Kidney glomerular epithelial cell (primary cell): ENCODE measurements around the gene RCE1.
"Not testable (repeated sequence)": the region's sequence is repeated elsewhere in the genome, so short reads cannot be mapped to it uniquely, and the experiment has no call there.

Experiments
- DNase-seq: peaks from one replicate; lab custom pipeline; 2025; lab: John Stamatoyannopoulos, UW

Gene RCE1, protein sequence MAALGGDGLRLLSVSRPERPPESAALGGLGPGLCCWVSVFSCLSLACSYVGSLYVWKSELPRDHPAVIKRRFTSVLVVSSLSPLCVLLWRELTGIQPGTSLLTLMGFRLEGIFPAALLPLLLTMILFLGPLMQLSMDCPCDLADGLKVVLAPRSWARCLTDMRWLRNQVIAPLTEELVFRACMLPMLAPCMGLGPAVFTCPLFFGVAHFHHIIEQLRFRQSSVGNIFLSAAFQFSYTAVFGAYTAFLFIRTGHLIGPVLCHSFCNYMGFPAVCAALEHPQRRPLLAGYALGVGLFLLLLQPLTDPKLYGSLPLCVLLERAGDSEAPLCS

DNA sequence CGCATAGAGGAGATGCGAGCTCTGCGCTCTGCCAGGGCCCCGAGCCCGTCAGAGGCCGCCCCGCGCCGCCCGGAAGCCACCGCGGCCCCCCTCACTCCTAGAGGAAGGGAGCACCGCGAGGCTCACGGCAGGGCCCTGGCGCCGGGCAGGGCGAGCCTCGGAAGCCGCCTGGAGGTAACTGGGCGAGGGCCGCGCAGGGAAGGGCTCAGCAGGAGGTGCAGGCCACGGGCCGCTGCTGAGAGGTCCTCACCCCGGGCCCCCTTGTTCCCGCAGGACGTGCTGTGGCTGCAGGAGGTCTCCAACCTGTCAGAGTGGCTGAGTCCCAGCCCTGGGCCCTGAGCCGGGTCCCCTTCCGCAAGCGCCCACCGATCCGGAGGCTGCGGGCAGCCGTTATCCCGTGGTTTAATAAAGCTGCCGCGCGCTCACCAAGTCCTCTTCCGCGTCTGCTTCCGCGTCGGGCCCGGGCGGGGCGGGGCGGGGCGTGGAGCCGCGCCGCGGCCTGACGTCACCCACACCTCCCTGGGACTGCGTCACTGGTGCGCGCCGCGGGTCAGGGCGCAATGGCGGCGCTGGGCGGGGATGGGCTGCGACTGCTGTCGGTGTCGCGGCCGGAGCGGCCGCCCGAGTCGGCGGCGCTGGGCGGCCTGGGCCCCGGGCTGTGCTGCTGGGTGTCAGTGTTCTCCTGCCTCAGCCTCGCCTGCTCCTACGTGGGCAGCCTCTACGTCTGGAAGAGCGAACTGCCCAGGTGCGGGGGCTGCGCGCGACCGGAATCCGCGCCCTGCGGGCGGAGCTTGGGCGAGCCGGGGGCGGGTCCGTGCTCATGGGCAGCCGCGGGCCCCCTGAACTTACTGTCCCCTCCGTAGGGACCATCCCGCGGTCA is at the start of gene RCE1:
Gene RCE1, plus strand, starts transcription at position 546 of the 880 bp plus-strand sequence. Its CDS starts 15 bp downstream, at position 561.
- DNase-seq: peak; percentile 69

- not testable (repeated sequence) for DNase-seq
These were observed 43.4 kb upstream of the RCE1 start for GRCh38 chr11:66799815-66800214.

DNA sequence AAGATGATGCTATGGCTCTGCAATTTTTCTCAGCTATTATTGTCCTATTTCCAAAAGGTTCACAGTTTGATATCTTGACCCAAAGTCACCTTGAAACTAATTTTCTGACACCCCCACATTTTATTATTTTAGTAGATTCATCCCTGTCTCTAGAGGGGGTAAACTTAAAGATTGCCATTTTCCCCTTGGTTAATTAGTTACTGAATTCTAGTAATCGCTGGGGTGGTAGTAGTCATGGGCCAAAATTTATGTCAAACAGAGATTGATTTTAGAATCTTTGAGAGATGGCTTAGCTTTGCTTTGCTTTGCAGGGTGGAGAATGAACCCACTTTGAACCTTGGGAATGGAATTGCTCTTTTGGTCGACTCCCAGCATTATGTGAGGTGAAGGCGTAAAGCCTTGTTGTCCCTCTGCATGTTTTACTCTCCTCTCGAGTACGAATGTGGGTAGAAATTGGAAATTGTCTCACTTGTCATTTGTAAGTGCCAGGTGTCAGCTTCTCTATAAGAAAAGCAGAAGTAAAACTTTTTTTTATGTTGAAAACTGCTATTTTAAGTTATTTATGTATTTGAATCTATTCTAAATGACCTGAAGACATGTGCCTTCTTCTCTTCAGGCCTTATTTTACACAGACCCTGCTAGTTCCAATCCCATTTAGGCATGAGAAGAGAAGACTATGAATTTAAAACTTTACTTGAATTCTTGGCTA is 42.4 kb upstream of the RCE1 start:
- no peak for DNase-seq

DNA sequence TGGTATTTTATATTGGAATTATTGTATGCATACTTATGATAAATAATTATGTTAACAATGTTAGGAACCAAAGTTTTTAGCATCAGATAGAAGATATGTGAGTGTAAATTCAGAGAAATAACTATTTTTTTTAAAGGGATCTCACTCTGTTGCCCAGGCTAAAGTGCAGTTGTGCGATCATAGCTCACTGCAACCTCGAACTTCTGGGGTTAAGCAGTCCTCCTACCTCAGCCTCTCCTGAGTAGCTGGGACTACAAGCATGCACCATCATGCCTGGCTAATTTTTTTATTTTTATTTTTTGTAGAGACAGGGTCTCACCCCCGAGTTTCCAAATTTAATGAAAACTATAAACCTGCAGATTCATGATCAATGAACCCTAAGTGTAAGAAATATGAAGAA is 33.6 kb upstream of the RCE1 start:
- DNase-seq: no peak

DNA sequence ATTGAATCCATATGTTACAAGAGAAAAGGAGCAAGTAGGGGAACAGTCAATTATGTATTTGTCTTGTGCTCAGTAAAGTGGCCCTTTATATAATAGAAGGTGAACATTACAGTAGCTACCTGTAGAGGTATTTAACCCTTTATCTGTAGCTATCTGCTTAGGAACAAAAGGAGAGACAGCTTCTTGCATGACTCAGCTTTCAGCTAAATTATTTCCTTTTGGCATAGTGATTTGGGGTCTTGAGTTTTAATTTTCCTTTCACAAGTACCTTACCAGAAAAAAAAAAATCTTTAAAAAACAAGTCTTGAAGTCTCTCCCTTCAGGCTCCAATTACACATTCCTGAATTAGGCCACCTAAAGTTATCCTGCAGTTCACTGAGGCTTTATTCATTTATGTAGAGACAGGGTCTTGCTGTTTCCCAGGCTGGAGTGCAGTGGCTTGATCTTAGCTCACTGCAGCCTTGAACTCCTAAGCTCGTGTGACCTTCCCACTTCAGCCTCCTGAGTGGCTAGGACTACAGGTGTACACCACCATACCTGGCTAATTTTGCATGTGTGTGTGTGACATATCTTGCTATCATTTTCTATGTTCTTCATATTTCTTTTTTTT is 32.6 kb upstream of the RCE1 start:
- no peak for DNase-seq

GRCh38 chr11:66814678-66815077 is 28.6 kb upstream of the RCE1 start:
- DNase-seq: no peak

DNA sequence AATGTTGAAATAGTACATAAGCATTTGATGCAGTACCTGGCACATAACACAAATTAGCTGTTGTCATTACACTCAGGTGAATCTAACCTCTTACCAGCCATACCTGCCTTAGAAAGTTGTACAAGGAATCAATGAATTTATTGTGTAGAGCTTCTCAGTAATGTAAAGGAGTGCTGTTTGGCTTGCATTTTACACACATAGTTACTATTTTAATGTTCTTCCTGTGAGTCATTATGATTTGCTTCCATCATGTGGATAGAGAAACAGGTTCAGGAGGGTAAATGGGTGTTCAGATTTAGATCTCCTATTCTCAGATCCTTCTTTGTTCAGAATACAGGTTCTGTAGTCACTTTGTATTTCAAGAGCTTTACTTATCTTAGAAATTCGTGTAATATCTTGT is 27.6 kb upstream of the RCE1 start:
- DNase-seq: no peak

DNA sequence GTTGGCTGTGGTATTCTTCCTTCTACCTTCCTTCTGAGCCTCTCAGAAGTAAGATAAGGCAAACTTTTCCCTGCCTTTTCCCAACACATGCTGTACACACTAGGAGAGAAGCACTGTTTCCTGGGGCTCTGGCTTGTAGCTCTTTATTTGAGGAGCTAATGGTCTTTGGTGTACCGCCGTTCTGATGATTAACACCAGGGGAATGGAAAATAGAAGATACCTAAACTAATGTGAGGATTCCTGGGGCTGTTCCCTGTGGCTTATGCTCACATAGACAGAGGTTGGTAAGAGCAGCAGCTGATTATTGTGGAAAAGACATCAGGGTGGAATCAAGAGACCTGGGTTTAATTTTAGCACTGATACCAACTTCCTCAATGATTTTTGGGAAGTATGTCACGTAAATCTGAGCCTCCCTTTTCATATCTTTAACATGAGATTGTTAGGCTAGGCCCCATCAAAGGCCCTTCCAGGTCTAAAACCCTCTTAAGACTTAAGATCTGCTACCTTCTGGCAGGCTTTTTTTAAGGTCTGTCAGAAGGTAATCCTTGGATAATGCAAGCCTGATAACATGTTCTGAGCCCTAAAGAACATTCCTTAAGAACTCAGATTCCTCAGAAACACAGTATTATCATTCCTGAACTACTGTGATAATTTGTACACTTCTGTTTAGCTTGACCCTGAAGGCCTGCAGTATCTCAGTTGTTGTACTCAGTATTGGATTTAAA is 24.8 kb upstream of the RCE1 start:
- DNase-seq: no peak

DNA sequence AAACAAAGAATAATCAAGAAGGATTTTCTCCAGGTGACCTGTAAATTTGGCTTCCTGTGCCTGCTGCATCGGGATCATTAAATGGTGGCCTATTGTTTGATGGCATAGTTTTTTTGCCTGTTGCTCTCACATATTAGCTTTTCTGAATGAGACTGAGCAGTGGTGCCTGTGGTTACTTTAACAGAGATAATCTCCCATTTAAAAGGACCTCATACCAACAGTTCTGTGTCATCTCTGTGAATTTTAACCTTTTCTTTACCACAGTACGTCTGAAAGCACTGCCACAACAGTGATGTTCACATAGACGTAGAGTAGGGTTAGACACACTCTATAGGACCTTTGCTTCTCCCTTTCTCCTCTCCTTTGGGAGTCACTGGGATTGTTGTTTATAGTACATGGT is 22.9 kb upstream of the RCE1 start:
- no peak for DNase-seq

DNA sequence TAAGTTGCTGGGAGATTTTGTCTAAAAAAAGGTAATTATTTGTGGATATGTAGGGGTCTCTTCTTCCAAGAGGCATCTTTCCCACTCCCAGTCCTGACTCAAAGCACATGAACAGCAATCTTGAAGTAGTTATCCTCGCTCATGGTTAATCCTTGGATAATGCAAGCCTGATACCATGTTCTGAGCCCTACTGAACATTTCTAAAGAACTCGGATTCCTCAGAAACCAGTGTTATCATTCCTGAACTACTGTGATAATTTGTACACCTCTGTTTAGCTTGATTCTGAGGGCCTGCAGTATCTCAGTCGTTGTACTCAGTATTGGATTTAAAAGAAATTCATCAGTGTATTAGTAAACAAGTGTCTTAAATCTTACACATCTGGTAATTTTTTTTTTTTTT is 22.3 kb upstream of the RCE1 start:
- no peak for DNase-seq

DNA sequence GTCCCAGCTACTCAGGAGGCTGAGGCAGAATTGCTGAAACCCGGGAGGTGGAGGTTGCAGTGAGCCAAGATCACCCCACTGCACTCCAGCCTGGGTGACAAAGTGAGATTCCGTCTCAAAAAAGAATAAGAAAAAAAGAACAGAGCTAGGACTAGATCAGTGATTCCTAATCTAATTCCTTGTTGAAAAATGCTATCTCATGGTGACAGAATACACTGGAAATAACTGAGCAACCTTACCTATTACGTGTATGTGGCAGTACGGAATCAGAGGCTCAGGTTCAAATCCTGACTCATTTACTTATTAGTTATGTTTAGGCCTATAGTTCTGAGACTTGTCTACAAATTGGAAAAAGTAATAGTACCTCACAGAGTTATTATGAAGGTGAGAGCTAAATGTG is 19.5 kb upstream of the RCE1 start:
- DNase-seq: no peak

DNA sequence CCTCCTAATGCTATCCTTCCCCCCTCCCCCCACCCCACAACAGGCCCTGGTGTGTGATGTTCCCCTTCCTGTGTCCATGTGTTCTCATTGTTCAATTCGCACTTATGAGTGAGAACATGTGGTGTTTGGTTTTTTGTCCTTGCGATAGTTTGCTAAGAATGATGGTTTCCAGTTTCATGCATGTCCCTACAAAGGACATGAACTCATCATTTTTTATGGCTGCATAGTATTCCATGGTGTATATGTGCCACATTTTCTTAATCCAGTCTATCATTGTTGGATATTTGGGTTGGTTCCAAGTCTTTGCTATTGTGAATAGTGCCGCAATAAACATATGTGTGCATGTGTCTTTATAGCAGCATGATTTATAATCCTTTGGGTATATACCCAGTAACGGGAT is 18.7 kb upstream of the RCE1 start:
- not testable (repeated sequence) for DNase-seq

- no peak for DNase-seq
These were observed 8.7 kb upstream of the RCE1 start for GRCh38 chr11:66834539-66834845.

GRCh38 chr11:66834943-66835342 is 8.3 kb upstream of the RCE1 start:
- no peak for DNase-seq

GRCh38 chr11:66835768-66836405 is 7.4 kb upstream of the RCE1 start:
- DNase-seq: no peak

DNA sequence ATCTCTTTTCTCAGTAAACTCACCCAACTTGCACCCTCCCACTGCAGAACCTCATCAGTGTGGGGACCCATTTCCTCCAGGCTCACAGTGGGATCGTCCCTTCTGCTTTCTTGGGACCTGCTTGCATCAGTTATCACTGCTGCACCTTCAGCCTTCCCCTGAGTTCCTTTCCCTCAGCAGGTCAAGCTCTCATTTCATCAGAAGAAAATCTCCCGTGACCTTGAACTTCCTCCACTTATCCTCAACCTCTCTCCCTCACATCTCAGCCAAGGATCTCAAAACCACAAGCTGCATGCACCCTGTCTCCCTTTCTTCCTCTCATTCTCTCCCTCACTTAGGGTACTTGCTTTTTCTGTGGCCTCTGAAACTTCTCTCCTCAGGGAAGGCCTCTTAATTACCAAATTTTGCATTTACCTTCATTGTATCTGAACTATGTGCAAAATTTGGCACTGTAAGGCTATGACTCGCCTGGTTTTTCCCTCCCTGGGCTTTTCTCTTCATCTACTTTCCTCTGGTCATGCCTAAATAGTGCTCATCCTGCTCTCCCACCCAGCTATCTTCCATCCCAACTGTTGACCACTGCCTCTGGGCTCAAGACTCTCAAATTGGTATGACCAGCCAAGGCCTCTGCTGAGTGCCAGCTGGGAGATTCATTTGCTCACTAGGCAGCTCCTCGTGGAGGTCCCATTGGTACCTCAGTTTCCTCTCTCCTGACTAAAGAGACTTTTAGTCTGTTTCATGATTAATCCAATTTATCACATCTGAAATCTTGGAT is 2.7 kb upstream of the RCE1 start:
- no peak for DNase-seq

DNA sequence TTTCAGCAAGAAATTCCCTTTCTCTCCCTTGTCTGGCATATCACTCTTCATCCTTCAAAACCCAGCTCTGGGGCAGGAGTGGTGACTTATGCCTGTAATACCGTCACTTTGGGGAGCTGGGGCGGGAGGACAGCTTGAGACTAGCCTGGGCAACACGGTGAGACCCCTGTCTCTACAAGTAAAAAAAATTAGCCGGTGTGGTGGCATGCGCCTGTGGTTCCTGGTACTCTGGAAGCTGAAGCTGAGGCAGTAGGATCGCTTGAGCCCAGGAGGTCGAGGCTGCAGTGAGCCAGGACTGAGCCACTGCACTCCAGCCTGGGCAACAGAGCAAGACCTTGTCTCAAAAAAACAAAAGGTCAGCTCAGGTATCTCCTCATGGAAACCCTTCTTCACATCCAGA is 1.4 kb upstream of the RCE1 start:
- DNase-seq: no peak

DNA sequence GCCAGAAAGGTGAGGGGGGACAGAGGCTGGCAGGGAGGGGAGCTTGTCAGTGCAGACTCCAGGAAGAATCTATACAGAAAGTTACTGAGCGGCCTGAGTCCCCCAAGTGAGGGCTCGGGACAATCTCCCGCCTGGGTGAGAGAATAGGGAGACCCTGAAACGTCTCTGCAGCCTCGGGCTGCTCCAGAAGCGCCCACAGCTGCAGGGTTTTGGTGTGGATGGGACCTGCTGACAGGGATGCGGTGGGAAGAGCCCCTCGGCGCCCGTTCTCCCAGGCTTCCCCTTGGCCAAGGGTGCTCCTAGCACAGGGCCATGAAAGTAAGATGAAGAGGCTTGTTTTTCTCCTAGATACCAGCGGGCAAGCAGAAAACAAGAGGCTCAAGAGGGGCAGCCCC is 743 bp upstream of the RCE1 start:
- DNase-seq: no peak

GRCh38 chr11:66843776-66844495 is 695 bp downstream of the RCE1 start:
- no peak for DNase-seq
